Keratinocyte (primary cell): ENCODE measurements around the gene AFAP1L2.

ENCODE experiments used
- CTCF ChIP-seq, 3 experiments: IDR thresholded peaks in 1 of 3; conservative IDR thresholded peaks in 1 of 3; optimal IDR thresholded peaks in 1 of 3; 2 replicates in 2 of 3; 3 replicates in 1 of 3; pipeline versions ENCODE3 to v1.5.1; 2011; ENCODE audit warnings: low read length in 3 of 3, mild to moderate bottlenecking in 3 of 3, moderate library complexity in 2 of 3, control low read depth in 1 of 3, inconsistent platforms in 1 of 3; ENCODE audit not compliant: insufficient read depth in 2 of 3; ENCODE audit errors: extremely low read depth in 1 of 3
- EZH2 ChIP-seq: IDR thresholded peaks from one replicate; pipeline ENCODE4 v1.6.1; 2012; ENCODE audit warnings: inconsistent platforms, mild to moderate bottlenecking, low read length, moderate library complexity

- TF ChIP-seq CTCF (optimal IDR thresholded peaks at IDR 0.05 in 1 of 3, IDR thresholded peaks at IDR 0.05 in 1 of 3, conservative IDR thresholded peaks at IDR 0.05 in 1 of 3; ENCODE audit: extremely low read depth in 1 of 3, insufficient read depth in 2 of 3, low read length in 3 of 3) (no peak), EZH2 (no peak)
Observed at GRCh38 chr10:114272696-114273095, 131.6 kb downstream of the AFAP1L2 start.
